ENCODE results near the gene LYL1.
A peak's percentile ranks its signal among the peaks of the same experiment; 100 is the strongest.

Gene LYL1

GRCh38 chr19:13062317-13062716 is 40.3 kb downstream of the LYL1 start:
- ChIA-PET POLR2A (interaction anchor here (0.6 kb wide), 2 partner anchors 85 to 625 kb away, joined by 3 to 5 read pairs; no protein-coding TSS in a partner anchor), CTCF (interaction anchor here (0.5 to 18.5 kb wide), 15 partner anchors 8 to 1443 kb away, joined by 3 to 253 read pairs (median 23); no protein-coding TSS in a partner anchor)
- Histone ChIP-seq H3K4me3 (ENCODE audit: control insufficient read depth in 1 of 7, extremely low read depth in 1 of 7, insufficient read depth in 4 of 7, low read depth in 2 of 7, low read length in 6 of 7) (no peak overlapping the region), H3K27ac (ENCODE audit: insufficient read depth in 1 of 2, low read depth in 1 of 2, low read length in 2 of 2, poor library complexity in 1 of 2, severe bottlenecking in 2 of 2) (no peak overlapping the region), H3K4me1 (ENCODE audit: control extremely low read depth in 1 of 4, control insufficient read depth in 4 of 4, insufficient read depth in 4 of 4, low read length in 3 of 4) (peaks cover 0 to 71% (median 40%) of the 10 kb centered on the region in 4 experiments), H3K9me3 (ENCODE audit: control extremely low read depth in 1 of 5, control insufficient read depth in 4 of 5, insufficient read depth in 2 of 5, low read depth in 1 of 5, low read length in 4 of 5) (no peaks in the 10 kb centered on the region), H3K36me3 (ENCODE audit: control insufficient read depth in 4 of 4, insufficient read depth in 4 of 4, low read length in 3 of 4) (no peaks in the 10 kb centered on the region), H3K27me3 (replicated peaks in 2 of 5; ENCODE audit: control insufficient read depth in 4 of 5, insufficient read depth in 5 of 5, low read length in 4 of 5) (no peaks in the 10 kb centered on the region)
- DNase-seq = no peak

GRCh38 chr19:13060964-13061927 is 41.4 kb downstream of the LYL1 start:
- Histone ChIP-seq H3K27ac (ENCODE audit: insufficient read depth in 1 of 2, low read depth in 1 of 2, low read length in 2 of 2, poor library complexity in 1 of 2, severe bottlenecking in 2 of 2) (no peak overlapping the region), H3K4me1 (ENCODE audit: control extremely low read depth in 1 of 4, control insufficient read depth in 4 of 4, insufficient read depth in 4 of 4, low read length in 3 of 4) (peaks cover 0 to 72% (median 34%) of the 10 kb centered on the region in 4 experiments), H3K27me3 (replicated peaks in 2 of 5; ENCODE audit: control insufficient read depth in 4 of 5, insufficient read depth in 5 of 5, low read length in 4 of 5) (no peaks in the 10 kb centered on the region), H3K9me3 (ENCODE audit: control extremely low read depth in 1 of 5, control insufficient read depth in 4 of 5, insufficient read depth in 2 of 5, low read depth in 1 of 5, low read length in 4 of 5) (no peaks in the 10 kb centered on the region), H3K4me3 (ENCODE audit: control insufficient read depth in 1 of 7, extremely low read depth in 1 of 7, insufficient read depth in 4 of 7, low read depth in 2 of 7, low read length in 6 of 7) (peak overlapping the region; percentile 34 to 86 (median 64)), H3K36me3 (ENCODE audit: control insufficient read depth in 4 of 4, insufficient read depth in 4 of 4, low read length in 3 of 4) (no peaks in the 10 kb centered on the region)
- WGBS (ENCODE audit: insufficient coverage) = under 1% methylated on average over 37 of the region's 40 CpGs
- CTCF ChIA-PET = interaction anchor here (0.9 to 18.5 kb wide), 22 partner anchors 9 to 188 kb away, joined by 3 to 253 read pairs (median 12); no protein-coding TSS in a partner anchor
- POLR2A ChIA-PET = interaction anchor here (0.5 to 1.4 kb wide), 5 partner anchors 9 to 801 kb away, joined by 3 to 5 read pairs (median 4); no protein-coding TSS in a partner anchor
- DNase-seq = peak; percentile 63 to 78 (median 78)

GRCh38 chr19:13060233-13060963 is 42.3 kb downstream of the LYL1 start:
- ChIA-PET CTCF (interaction anchor here (0.7 to 18.5 kb wide), 19 partner anchors 8 to 188 kb away, joined by 3 to 253 read pairs (median 17); no protein-coding TSS in a partner anchor), POLR2A (interaction anchor here (0.5 to 1.4 kb wide), 4 partner anchors 10 to 802 kb away, joined by 3 to 5 read pairs (median 4); no protein-coding TSS in a partner anchor)
- H3K27me3 ChIP-seq (replicated peaks in 2 of 5; ENCODE audit: control insufficient read depth in 4 of 5, insufficient read depth in 5 of 5, low read length in 4 of 5) = no peaks in the 10 kb centered on the region
- no peak overlapping the region for H3K27ac ChIP-seq (ENCODE audit: insufficient read depth in 1 of 2, low read depth in 1 of 2, low read length in 2 of 2, poor library complexity in 1 of 2, severe bottlenecking in 2 of 2)
- peaks cover 0 to 72% (median 35%) of the 10 kb centered on the region in 4 experiments for H3K4me1 ChIP-seq (ENCODE audit: control extremely low read depth in 1 of 4, control insufficient read depth in 4 of 4, insufficient read depth in 4 of 4, low read length in 3 of 4)
- peak overlapping the region in 5 of 7 experiments; percentile 46 to 86 (median 69) for H3K4me3 ChIP-seq (ENCODE audit: control insufficient read depth in 1 of 7, extremely low read depth in 1 of 7, insufficient read depth in 4 of 7, low read depth in 2 of 7, low read length in 6 of 7)
- no peak for DNase-seq
- H3K9me3 ChIP-seq (ENCODE audit: control extremely low read depth in 1 of 5, control insufficient read depth in 4 of 5, insufficient read depth in 2 of 5, low read depth in 1 of 5, low read length in 4 of 5) = no peaks in the 10 kb centered on the region
- H3K36me3 ChIP-seq (ENCODE audit: control insufficient read depth in 4 of 4, insufficient read depth in 4 of 4, low read length in 3 of 4) = no peaks in the 10 kb centered on the region
- 42% methylated on average over 7 of the region's 19 CpGs for WGBS (ENCODE audit: insufficient coverage)

- H3K27me3 ChIP-seq (replicated peaks in 2 of 5; ENCODE audit: control insufficient read depth in 4 of 5, insufficient read depth in 5 of 5, low read length in 4 of 5) = no peaks in the 10 kb centered on the region
- H3K9me3 ChIP-seq (ENCODE audit: control extremely low read depth in 1 of 5, control insufficient read depth in 4 of 5, insufficient read depth in 2 of 5, low read depth in 1 of 5, low read length in 4 of 5) = no peaks in the 10 kb centered on the region
- ChIA-PET POLR2A (no interaction called here), CTCF (interaction anchor here (0.7 to 18.5 kb wide), 18 partner anchors 9 to 94 kb away, joined by 3 to 253 read pairs (median 10); no protein-coding TSS in a partner anchor)
- DNase-seq = no peak
- no peaks in the 10 kb centered on the region for H3K36me3 ChIP-seq (ENCODE audit: control insufficient read depth in 4 of 4, insufficient read depth in 4 of 4, low read length in 3 of 4)
- no peak overlapping the region for H3K4me3 ChIP-seq (ENCODE audit: control insufficient read depth in 1 of 7, extremely low read depth in 1 of 7, insufficient read depth in 4 of 7, low read depth in 2 of 7, low read length in 6 of 7)
- WGBS (ENCODE audit: insufficient coverage) = 90% methylated on average over 9 of the region's 12 CpGs
- H3K27ac ChIP-seq (ENCODE audit: insufficient read depth in 1 of 2, low read depth in 1 of 2, low read length in 2 of 2, poor library complexity in 1 of 2, severe bottlenecking in 2 of 2) = no peak overlapping the region
- peaks cover 0 to 72% (median 37%) of the 10 kb centered on the region in 4 experiments for H3K4me1 ChIP-seq (ENCODE audit: control extremely low read depth in 1 of 4, control insufficient read depth in 4 of 4, insufficient read depth in 4 of 4, low read length in 3 of 4)
Observed at GRCh38 chr19:13058951-13059660, 43.6 kb downstream of the LYL1 start.

GRCh38 chr19:13057744-13058143 is 44.9 kb downstream of the LYL1 start:
- no peaks in the 10 kb centered on the region for H3K36me3 ChIP-seq (ENCODE audit: control insufficient read depth in 4 of 4, insufficient read depth in 4 of 4, low read length in 3 of 4)
- ChIA-PET POLR2A (no interaction called here), CTCF (interaction anchor here (1.1 to 18.5 kb wide), 16 partner anchors 10 to 92 kb away, joined by 3 to 253 read pairs (median 8); no protein-coding TSS in a partner anchor)
- DNase-seq = no peak
- H3K4me3 ChIP-seq (ENCODE audit: control insufficient read depth in 1 of 7, extremely low read depth in 1 of 7, insufficient read depth in 4 of 7, low read depth in 2 of 7, low read length in 6 of 7) = no peak overlapping the region
- H3K27ac ChIP-seq (ENCODE audit: insufficient read depth in 1 of 2, low read depth in 1 of 2, low read length in 2 of 2, poor library complexity in 1 of 2, severe bottlenecking in 2 of 2) = no peak overlapping the region
- 100% methylated on average over 1 of the region's 2 CpGs for WGBS (ENCODE audit: insufficient coverage)
- no peaks in the 10 kb centered on the region for H3K9me3 ChIP-seq (ENCODE audit: control extremely low read depth in 1 of 5, control insufficient read depth in 4 of 5, insufficient read depth in 2 of 5, low read depth in 1 of 5, low read length in 4 of 5)
- no peaks in the 10 kb centered on the region for H3K27me3 ChIP-seq (replicated peaks in 2 of 5; ENCODE audit: control insufficient read depth in 4 of 5, insufficient read depth in 5 of 5, low read length in 4 of 5)
- peaks cover 0 to 79% (median 38%) of the 10 kb centered on the region in 4 experiments for H3K4me1 ChIP-seq (ENCODE audit: control extremely low read depth in 1 of 4, control insufficient read depth in 4 of 4, insufficient read depth in 4 of 4, low read length in 3 of 4)

GRCh38 chr19:13057147-13057572 is 45.5 kb downstream of the LYL1 start:
- 73% methylated on average over 7 of the region's 15 CpGs for WGBS (ENCODE audit: insufficient coverage)
- Histone ChIP-seq H3K4me3 (ENCODE audit: control insufficient read depth in 1 of 7, extremely low read depth in 1 of 7, insufficient read depth in 4 of 7, low read depth in 2 of 7, low read length in 6 of 7) (no peak overlapping the region), H3K4me1 (ENCODE audit: control extremely low read depth in 1 of 4, control insufficient read depth in 4 of 4, insufficient read depth in 4 of 4, low read length in 3 of 4) (peaks cover 0 to 78% (median 38%) of the 10 kb centered on the region in 4 experiments), H3K36me3 (ENCODE audit: control insufficient read depth in 4 of 4, insufficient read depth in 4 of 4, low read length in 3 of 4) (no peaks in the 10 kb centered on the region), H3K9me3 (ENCODE audit: control extremely low read depth in 1 of 5, control insufficient read depth in 4 of 5, insufficient read depth in 2 of 5, low read depth in 1 of 5, low read length in 4 of 5) (no peaks in the 10 kb centered on the region), H3K27me3 (replicated peaks in 2 of 5; ENCODE audit: control insufficient read depth in 4 of 5, insufficient read depth in 5 of 5, low read length in 4 of 5) (peaks cover 0 to 3% (median 0%) of the 10 kb centered on the region in 5 experiments), H3K27ac (ENCODE audit: insufficient read depth in 1 of 2, low read depth in 1 of 2, low read length in 2 of 2, poor library complexity in 1 of 2, severe bottlenecking in 2 of 2) (no peak overlapping the region)
- CTCF ChIA-PET = interaction anchor here (1.1 to 18.5 kb wide), 10 partner anchors 10 to 79 kb away, joined by 3 to 253 read pairs (median 8); no protein-coding TSS in a partner anchor
- POLR2A ChIA-PET = no interaction called here
- no peak for DNase-seq

Measured in common myeloid progenitor, CD34-positive (primary cell).